ENCODE data around the gene STRIP1.
A peak's percentile ranks its signal among the peaks of the same experiment; 100 is the strongest.
"Not testable (repeated sequence)": the region's sequence is repeated elsewhere in the genome, so short reads cannot be mapped to it uniquely, and the experiment has no call there.

Gene STRIP1

DNA sequence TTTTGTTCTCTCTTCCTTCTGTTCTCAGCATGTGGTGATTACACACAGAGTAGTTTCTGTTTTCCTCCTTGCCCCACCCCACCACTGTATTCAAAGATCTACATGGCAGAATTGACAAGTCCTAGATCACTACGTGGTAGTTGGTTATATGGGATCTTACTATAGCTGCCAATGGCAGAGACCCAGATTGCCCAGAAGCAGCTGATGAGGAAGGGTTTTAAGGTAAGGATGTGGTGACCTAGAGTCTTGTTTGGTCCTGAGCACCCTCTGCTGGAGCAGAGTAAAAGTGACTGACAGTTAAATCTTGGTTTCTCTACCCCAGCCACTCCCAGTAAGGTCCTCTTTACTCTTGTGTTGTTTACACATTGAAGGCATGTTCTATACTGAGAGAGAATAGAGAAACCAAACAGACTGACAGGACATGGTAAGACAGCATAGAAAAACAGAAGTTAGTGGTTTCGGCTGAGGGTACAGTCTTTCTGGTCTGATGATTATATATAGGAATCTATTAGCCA, 22.8 kb upstream of the STRIP1 start:
- DNase-seq, result peak; percentile 54

DNA sequence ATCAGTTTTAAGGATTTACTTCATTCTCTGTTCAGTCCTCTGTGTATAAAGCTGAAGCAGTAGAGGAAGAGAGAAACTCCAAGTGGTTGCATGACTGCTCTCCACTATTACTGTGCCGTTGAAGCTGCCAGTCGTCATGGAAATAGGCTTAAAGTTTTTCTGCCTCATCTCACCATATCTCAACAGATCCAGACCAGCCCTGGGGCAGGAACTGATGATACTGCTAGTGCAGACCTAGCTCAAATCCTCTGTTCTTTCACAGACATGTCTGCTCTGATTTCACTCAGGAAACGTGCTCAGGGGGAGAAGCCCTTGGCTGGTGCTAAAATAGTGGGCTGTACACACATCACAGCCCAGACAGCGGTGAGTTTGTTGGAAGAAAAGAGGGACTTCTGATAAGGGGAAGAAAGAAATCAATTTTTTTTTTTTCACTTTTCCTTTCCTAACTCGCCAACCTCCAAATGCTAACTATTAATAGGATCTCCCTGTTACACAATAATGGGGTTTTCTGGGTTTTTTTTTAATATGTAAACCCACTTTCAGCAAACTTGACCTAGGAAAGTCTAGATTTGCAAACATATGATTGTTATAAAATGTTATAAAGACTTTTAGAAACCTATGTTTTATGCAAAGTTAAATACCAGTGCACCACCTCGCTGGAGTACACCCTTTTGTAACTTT, 22.2 kb upstream of the STRIP1 start:
- DNase-seq, result no peak

DNA sequence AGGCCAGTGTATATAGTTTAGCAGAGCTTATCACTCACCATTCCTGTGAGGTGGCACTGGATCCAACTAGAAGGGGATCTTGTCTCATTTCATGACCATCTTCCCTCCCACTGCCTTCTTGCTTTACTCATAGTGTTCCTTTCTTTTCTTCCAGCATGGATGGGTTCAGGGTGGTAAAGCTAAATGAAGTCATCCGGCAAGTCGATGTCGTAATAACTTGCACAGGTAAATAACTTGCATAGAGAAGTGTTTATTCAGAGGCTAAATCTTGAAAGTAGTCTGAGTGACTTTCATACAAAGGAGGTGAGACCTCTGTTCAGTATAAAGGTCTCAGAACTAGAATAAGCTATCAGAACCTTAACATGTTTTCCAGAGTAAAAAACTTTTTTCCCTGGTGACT, 16.6 kb upstream of the STRIP1 start:
- no peak for DNase-seq

DNA sequence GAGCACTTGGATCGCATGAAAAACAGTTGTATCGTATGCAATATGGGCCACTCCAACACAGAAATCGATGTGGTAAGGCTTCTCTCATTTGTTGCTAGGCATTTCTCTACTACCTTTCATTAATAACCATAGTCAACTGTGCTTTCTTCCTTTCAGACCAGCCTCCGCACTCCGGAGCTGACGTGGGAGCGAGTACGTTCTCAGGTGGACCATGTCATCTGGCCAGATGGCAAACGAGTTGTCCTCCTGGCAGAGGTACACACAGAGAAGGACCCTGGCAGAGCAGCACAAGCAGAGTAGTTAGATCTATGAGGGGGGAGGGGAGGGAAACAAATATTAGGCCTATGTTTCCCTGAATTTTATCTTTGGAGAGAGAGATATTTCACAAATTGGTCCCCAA, 16.0 kb upstream of the STRIP1 start:
- DNase-seq, result no peak

DNA sequence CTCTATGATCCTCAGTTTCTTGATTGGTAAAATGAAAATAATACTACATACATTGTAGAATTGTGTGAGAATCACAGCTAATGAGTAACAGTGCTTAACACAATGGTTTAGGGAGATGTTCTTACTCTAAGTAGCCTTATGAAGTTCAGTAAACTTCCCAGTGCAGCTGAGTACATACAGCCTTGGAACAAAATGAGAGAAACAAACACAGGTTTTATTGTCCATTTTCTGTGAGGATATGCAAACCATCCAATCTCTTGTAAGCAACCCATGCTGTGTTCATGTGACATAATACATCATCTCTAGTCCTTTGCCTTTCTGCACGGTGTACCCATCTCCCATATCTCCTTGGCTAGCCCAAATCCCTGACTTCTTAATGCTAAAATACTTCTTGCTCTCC, 14.7 kb upstream of the STRIP1 start:
- DNase-seq, result no peak

DNA sequence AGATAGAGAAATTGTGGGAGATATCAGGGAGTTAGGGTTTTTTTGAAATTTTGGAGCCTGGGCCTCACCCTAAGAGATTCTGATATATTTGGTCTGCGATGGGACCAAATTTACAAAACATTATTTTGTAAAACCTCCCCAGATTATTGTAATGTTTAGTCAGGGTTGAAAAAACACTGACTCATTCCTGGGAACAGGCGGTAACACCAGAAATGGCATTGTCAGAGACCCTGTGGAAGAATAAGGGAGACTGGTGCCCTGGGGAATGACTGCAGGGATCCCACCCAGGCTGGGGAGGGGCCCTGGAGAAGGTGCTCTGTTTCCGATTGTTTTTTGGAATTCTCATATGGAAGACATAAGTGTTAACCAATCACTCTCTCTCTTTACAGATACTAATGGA, 13.1 kb upstream of the STRIP1 start:
- DNase-seq, result no peak

DNA sequence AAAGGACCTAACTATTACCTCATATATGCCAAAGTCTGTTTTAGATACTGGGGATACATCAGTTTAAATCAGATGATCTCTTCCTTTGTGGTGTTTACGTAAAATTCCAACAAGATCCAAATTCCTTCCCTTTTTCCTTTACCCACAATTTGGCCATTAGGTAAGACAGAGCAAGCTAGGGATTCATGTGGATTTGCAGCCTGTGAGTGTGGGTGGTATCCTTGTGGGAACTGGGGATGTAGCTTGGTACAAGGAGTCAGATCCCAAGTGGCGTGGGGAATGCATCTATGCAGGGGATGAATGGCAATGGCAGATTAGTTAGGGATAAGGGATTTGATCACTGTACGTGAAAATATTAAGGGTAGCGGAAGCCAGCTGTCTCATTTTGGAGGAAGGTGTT, 9.8 kb upstream of the STRIP1 start:
- no peak for DNase-seq

DNA sequence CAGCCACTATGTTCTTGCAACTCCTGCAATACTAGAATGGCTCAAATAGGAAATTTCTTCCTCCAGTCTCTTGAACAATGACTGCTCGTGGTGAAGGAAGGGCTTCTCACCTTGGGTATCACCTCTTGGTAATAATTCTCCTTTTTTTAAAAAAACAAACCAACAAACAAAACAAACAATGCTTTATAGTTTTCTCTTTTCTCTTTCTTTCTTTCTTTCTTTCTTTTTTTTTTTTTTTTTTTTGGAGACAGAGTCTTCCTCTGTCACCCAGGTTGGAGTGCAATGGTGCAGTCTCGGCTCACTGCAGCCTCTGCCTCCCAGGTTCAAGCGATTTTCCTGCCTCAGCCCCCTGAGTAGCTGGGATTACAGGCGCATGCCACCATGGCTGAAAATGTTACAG, 3.7 kb upstream of the STRIP1 start:
- not testable (repeated sequence) for DNase-seq

DNA sequence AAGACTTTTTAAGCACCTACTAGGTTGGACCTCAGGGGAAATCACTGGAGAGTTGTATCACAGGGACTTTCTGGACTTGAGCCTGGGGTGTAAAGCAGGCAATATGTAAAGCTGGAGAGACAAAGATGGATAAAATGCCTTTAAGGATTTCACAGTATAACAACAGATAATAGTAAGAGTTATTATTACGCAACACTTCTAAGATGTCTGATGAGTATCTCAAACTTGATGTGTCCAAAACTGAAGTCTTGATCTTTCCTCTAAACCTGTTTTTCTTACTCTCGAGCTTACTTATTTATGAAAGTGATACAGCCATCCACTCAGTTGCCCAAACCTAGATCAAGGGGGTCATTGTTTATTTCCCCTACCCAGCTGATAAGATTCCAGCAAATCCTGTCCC, 2.1 kb upstream of the STRIP1 start:
- no peak for DNase-seq

DNA sequence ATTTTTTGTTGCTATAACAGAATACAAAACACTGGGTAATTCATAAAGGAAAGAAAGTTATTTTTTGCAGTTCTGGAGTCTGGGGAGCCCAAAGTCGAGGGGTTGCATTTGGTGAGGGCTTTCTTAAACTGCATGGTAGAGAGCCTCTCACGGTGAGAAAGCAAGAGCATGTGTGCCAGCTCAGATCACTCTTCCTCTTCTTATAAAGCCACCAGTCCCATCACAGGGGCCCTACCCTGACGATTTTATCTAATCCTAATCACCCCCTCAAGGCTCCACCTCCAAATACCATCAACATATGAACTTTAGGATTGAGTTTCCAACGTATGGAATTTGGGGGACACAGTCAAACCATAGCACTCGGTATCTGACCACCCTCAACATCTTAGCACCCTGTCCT, 1.0 kb upstream of the STRIP1 start:
- no peak for DNase-seq

DNA sequence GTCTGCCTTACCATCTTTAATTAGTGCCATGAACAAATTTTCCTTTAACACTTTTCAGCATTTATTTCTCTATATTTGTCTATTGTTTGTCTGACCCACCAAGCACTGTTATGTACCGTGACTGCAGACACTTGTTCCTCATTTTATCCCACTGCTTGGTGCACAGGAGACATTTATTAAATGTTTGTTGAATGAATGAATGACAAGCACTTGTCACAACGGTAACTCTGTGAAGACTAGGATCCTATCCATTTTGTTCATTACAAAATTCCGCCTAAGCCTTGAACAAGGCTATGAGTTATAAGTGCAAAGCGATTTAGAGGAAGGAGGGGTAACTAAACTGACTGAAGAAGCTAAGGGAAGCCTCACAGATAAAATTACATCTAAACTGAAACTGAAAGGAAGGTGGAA, 379 bp upstream of the STRIP1 start:
- DNase-seq, result no peak

DNA sequence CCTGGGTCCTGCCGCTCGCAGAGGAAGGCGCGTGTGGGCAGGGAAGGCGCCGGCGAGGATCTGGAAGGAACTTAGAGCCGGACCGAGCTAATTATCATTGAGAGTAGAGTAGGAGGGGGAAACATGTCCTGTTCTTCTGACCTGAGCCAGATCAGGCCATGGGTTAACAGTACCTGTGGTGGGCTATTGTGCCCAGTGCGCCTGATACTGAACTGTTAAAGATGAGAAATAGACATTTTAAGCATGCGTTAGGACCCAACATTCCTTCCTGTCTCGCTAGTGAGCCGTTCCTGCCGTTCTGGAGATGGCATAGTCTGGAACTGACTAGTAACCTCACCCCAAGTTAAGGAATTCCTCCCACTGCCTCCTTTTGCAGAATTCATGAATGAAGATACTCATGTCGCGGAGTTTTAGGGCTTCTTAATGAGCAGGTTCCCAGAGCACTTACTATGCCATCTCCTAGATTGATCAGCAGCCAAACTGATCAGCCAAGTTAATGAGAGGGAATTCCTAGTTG, 870 bp downstream of the STRIP1 start:
- DNase-seq, result no peak

DNA sequence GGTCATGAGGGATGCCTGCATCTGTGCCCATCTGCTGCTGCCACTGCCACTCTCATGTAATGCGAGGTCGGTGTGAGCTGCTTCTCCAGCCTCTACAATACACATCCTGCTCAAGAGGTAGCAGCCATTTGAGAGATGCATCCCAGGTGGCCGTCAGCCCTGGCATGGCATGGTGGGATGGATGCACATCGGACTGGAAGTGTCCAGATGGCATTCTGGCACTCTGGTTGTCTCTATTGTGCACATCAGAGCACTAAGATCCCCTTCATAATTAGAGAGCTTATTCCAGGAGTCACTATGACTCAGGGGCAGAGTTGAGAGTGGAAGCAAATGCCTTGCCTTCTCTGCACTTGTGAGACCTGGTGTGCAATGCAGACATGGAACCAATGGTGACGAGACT, 3.8 kb downstream of the STRIP1 start:
- DNase-seq, result no peak

DNA sequence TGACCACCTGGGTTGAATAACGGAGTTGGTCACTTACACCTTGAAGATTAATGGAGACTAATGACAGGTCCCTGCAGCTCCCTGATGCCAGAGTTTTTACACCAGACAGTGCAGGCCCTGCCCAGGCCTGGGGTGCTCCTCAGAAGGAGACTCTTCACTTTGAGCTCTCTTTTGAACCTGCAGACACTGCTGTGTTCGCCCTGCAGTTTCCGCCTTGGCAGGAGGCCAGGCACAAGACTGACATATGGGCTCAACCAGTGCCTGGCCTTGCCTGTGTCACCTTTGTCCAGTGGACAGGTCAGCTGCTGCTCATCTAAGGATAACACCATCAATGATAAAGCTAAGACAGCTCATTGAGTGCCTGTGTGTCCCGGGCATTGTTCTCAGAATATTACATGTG, 5.2 kb downstream of the STRIP1 start:
- DNase-seq, result no peak

DNA sequence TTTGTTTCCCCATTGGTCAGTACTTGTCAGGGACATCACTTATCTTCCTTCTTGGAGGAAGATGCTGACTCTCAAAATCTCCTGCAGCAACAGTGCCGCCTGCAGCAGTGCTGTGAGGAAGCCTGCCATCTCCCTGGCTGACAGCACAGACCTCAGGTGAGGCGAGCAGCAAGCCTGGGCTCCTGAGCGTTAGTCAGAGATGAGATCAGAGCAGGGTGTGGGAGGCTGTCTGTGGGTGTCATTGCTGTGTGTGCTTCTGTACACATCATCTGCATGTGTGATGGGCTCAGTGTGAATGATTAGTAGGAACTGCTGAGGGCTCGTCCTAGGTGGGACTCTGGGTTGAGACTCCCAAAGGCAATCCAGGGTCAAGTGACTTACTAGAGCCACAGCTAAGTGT, 6.1 kb downstream of the STRIP1 start:
- DNase-seq, result no peak

DNA sequence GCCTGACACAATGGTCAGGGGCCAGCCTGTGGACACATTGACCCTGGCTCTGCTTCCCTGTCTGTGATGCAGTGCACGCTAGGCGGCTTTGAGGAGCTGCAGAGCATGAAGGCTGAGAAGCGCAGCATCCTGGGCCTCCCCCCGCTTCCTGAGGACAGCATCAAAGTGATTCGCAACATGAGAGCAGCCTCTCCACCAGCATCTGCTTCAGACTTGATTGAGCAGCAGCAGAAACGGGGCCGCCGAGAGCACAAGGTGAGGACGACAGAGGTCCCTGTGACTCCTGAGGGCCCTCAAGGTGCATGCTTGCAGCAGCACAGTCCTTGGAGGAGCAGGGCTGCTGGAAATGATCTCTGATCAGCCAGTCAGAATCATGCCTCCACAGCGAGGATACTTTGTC, 8.6 kb downstream of the STRIP1 start:
- DNase-seq, result no peak

DNA sequence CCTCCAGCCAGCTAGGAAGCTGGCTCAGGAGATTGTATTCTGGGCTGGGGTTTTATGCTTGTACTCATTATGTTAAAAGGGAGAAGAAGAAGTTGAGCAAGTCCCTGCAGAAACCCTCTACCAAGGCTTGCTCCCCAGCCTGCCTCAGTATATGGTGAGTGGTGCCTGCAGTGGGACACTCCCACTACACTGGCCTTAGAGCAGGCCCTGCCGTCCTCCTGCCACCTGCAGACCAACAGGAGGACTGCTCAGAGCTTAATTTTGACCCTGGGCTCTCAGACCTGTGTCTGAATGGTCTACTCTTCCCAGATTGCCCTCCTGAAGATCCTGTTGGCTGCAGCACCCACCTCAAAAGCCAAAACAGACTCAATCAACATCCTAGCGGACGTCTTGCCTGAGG, 13.0 kb downstream of the STRIP1 start:
- DNase-seq, result no peak

DNA sequence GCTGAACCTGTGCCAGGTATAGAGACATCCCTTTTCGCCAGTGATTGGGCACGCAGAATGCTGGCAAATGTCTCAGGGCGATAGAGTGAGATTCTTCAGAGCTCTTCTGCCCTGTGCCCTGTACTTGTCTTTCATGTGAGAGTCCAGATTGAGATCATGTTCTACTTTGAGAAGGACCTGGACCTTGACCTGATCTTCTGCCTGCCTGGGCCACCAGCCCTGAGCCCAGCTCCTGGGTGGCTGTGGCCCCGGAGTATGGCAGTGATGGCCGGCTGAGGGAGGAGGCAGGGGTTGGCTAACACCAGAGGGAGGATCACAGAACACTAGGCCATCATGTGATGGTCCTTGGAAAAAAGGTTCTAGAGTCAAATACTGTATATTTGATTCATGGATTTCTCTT, 13.8 kb downstream of the STRIP1 start:
- DNase-seq, result no peak

DNA sequence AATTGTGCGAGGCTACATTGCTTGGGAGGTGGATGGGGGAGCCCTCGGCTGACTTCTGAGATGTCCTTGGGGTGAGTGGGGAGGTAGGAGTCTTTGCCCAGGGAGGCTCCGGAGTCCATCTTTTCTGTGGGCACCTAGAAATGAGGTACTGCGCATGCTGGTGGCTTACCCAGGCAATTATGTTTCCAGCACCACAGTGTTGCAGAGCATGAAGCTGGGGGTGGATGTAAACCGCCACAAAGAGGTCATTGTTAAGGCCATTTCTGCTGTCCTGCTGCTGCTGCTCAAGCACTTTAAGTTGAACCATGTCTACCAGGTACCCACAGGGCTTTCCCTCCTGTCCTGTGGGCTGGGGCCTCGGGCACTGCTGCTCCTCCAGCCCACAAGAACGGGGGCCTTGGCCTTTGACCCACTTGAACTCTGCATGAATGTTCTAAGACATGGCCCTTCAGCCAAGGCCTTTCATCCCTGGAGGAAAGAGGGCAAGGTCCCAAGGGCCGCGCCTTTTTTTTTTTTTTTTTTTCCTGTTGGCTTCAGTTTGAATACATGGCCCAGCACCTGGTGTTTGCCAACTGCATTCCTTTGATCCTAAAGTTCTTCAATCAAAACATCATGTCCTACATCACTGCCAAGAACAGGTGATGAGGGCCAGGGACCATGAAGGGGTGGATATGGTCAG, 14.6 kb downstream of the STRIP1 start:
- no peak for DNase-seq

DNA sequence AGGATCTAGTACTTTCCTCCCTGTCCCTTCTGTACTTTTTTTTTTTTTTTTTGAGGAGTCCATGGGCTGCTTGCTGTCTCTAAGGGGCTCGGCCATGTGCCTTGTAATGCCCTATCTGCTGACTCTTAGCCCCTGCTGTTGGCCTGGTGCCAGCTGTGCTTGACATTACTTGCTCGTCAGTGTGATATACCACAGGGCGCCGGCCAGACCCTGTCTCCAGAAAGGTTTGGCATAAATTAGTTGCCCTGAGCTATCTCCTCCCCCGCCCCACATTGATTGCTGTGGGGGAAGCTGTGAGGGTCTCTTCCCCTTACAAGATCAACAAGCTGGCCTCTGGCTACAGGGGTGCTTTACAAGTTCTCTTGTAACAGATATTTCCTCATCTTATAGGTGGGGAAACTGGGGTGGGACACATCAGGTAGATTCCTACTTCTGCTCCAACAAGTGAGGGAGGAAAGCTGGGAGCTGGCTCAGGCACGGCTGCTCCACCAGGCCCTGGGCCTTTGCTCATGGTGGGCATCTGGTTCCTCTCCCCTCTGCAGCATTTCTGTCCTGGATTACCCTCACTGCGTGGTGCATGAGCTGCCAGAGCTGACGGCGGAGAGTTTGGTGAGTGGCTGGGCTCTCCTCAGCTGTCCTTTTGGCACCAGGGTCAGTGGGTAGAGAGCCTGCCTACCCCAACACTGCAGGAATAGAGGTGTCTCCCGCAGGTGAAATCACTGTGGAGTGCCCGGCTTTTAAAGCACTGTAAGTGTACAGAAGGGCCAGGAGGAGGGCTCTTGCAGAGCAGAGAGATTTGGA, 15.6 kb downstream of the STRIP1 start:
- no peak for DNase-seq

DNA sequence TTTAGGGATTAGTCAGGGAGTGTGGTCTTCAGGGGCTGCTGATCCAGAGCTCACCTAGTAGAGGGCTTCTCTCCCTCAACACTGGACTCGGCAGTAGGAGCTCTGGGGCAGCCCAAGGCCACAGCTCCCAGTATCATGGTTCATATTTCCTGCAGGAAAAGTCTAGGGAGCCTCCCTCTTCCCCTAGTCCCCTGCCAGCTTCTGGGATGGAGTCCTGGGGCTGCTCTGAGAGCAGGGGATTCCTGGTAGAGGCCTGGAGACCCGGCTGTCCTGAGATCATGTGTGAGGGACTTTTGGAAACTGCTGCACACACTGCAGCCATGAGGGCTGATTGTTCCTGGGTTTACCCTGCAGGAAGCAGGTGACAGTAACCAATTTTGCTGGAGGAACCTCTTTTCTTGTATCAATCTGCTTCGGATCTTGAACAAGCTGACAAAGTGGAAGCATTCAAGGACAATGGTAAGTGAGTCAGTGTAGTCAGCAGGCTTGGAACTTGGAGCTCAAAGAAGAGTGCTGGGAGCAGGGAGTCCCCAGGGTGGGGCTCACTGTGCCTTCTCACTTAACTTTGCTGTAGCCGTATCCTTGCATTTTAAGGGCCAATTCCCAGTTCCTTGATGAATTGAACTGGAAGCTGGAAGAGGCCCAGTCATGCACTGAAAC, 16.3 kb downstream of the STRIP1 start:
- DNase-seq, result no peak

DNA sequence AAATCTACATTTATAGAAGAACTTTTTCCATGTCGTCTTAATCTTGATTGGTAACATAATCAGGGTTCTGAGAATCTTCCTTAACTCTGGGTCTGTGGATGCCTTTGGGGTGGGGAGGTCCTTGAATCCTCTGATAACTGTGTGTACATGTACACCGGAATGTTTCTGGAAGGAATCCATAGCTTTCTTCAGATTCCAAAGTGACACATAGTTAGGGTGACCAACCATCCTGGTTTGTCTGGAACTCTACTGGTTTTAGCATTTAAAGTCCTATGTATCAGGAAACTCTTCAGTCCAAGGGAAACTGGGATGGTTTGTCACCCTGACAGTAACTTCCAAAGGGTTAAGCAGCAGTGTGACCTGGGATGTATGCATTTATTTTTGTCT, 16.8 kb downstream of the STRIP1 start:
- DNase-seq, result no peak
